Measurements from ENCODE around the gene ACTC1. TPM values are rescaled to one million over a fixed set of nuclear protein-coding genes. Genes with fewer than 3 reads are reported as not detected.

ACTC1 gene
- polyA plus RNA-seq, 2 of the 4 experiments (the other 2 are of a cell fraction) = 0.22 to 1.1 TPM

GRCh38 chr15:34754171-34754601 is 41.2 kb downstream of the ACTC1 start:
- Histone ChIP-seq H3K4me3 (peak overlapping the region; percentile 43; the same call in 2 of the 3 replicates), H3K9me3 (0 out of 3 replicates have a peak, but pooled peaks cover 2% of the 10 kb centered on the region), H3K27ac (no peak overlapping the region), H3K4me2 (peak overlapping the region; percentile 92), H3K4me1 (peaks cover 8% of the 10 kb centered on the region; the same call in 1 of the 3 replicates)
- no peak for DNase-seq (ENCODE audit: low read depth in 1 of 2, low spot score in 1 of 2)
- CTCF ChIA-PET = no interaction called here
- TF ChIP-seq RFX5 (IDR thresholded peaks at IDR 0.05) (no peak), FOSL2 (IDR thresholded peaks at IDR 0.05) (no peak), FOSL2 (CRISPR knock-in tag; IDR thresholded peaks at IDR 0.05) (no peak), NPAS2 (CRISPR knock-in tag; IDR thresholded peaks at IDR 0.05; ENCODE audit: borderline replicate concordance) (no peak), ZFP36 (IDR thresholded peaks at IDR 0.05; ENCODE audit: borderline replicate concordance, partially characterized antibody) (no peak)
- no peak for FAIRE-seq
- POLR2A ChIA-PET = no interaction called here
- peak in 1 of 2 experiments; percentile 29; a peak in 2 of 6 replicates for ATAC-seq
- WGBS (ENCODE audit: missing lambda C conversion rate) = 51% methylated on average over 27 of the region's 27 CpGs

- H3K4me2 ChIP-seq = no peak overlapping the region
- H3K4me3 ChIP-seq = no peak overlapping the region
- DNase-seq (ENCODE audit: low read depth in 1 of 2, low spot score in 1 of 2) = peak in 1 of 2 experiments; percentile 37
- ChIA-PET CTCF (interaction anchor here (1.0 to 1.5 kb wide), 2 partner anchors 45 to 168 kb away, joined by 4 to 6 read pairs; no protein-coding TSS in a partner anchor), POLR2A (no interaction called here)
- peaks cover 8% of the 10 kb centered on the region; the same call in 1 of the 3 replicates for H3K4me1 ChIP-seq
- no peak overlapping the region for H3K27ac ChIP-seq
- H3K9me3 ChIP-seq = 0 out of 3 replicates have a peak, but pooled peaks cover 2% of the 10 kb centered on the region
- WGBS (ENCODE audit: missing lambda C conversion rate) = 61% methylated on average over 11 of the region's 11 CpGs
- ATAC-seq = peak in 1 of 2 experiments; percentile 41; a peak in 4 of 6 replicates
- peak; percentile 7 for FAIRE-seq
- TF ChIP-seq CTCF (IDR thresholded peaks at IDR 0.05) (no peak), EHF (CRISPR knock-in tag; IDR thresholded peaks at IDR 0.05) (no peak), TP53 (CRISPR knock-in tag; IDR thresholded peaks at IDR 0.05) (no peak), RCOR1 (IDR thresholded peaks at IDR 0.05; ENCODE audit: low read depth, low read length) (no peak), CBX8 (IDR thresholded peaks at IDR 0.05) (no peak), NR3C1 (IDR thresholded peaks at IDR 0.05) (no peak), BHLHE40 (IDR thresholded peaks at IDR 0.05; ENCODE audit: low read depth, low read length) (no peak), HOXB5 (CRISPR knock-in tag; IDR thresholded peaks at IDR 0.05) (0 out of 2 replicates have a peak, but pooled peaks have one; percentile 50), HDAC2 (IDR thresholded peaks at IDR 0.05) (no peak), REST (IDR thresholded peaks at IDR 0.05) (peak; percentile 91), EHMT2 (IDR thresholded peaks at IDR 0.05; ENCODE audit: low read depth) (0 out of 2 replicates have a peak, but pooled peaks have one; percentile 51), RNF2 (IDR thresholded peaks at IDR 0.05; ENCODE audit: borderline replicate concordance, low read depth) (no peak)
Observed at GRCh38 chr15:34753236-34753894, 42.0 kb downstream of the ACTC1 start.

- FAIRE-seq (no peak), DNase-seq (ENCODE audit: low read depth in 1 of 2, low spot score in 1 of 2) (no peak), ATAC-seq (no peak)
- H3K4me1 ChIP-seq = peaks cover 2% of the 10 kb centered on the region; the same call in 1 of the 3 replicates
- H3K27ac ChIP-seq = no peak overlapping the region
- no peak overlapping the region for H3K4me2 ChIP-seq
- 6% methylated on average over 4 of the region's 4 CpGs for WGBS (ENCODE audit: missing lambda C conversion rate)
- H3K9me3 ChIP-seq = no peaks in the 10 kb centered on the region
- H3K4me3 ChIP-seq = no peak overlapping the region
- ChIA-PET CTCF (interaction anchor here (0.5 to 1.7 kb wide), 3 partner anchors 8 to 143 kb away, joined by 3 to 5 read pairs (median 3); no protein-coding TSS in a partner anchor), POLR2A (no interaction called here)
- no peak for TF ChIP-seq JUNB (IDR thresholded peaks at IDR 0.05)
- TF ChIP-seq MAZ (IDR thresholded peaks at IDR 0.05; ENCODE audit: borderline replicate concordance, low read depth, low read length) = no peak
- TF ChIP-seq PBX3 (IDR thresholded peaks at IDR 0.05) = no peak
- no peak for TF ChIP-seq REST (IDR thresholded peaks at IDR 0.05)
- no peak for TF ChIP-seq E2F6 (IDR thresholded peaks at IDR 0.05; ENCODE audit: borderline replicate concordance, low read depth)
- no peak for TF ChIP-seq ZFP36 (IDR thresholded peaks at IDR 0.05; ENCODE audit: borderline replicate concordance, partially characterized antibody)
- no peak for TF ChIP-seq HEYL (CRISPR knock-in tag; IDR thresholded peaks at IDR 0.05)
Observed at GRCh38 chr15:34749691-34750090, 45.7 kb downstream of the ACTC1 start.

All from A549 (cell line).